Measurements from ENCODE around the gene PPP1R1B.

The PPP1R1B gene

DNA sequence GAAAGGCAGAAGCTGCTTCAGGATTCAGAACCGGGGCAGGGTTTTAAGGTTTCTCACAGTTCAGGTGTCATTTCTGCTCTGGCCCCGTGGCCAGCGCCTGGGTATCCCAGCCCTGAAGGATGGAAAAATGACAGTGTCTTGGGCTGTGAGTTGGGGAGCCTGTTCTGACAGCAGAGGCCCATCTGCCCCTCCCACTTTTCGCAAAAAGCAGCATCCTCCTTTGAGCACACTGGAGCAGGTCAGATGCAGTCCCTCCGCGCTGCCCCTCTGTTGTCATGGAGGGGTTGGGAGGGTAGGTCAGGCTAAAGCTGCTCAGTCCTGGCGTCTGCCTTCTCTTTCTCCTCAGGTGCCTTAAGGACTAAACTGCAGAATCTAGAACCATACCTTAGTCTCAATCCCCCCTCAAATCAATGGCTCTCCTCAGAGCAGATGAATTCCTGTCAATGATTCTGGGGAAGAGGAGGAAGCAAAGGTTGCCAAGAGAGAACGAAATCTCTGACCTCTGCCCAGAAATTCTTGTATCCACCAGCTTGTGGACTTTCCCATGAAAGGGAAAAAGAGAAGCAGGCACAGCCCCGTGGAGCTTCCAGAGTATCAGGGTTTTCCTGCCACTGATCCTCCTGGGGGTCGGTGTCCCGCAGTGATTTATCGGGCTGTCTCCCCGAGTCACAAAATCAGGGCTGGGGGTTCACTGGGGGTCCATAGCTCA is 26.3 kb upstream of the PPP1R1B start:
- no peak for DNase-seq (ENCODE audit: low read depth in 2 of 2)

DNA sequence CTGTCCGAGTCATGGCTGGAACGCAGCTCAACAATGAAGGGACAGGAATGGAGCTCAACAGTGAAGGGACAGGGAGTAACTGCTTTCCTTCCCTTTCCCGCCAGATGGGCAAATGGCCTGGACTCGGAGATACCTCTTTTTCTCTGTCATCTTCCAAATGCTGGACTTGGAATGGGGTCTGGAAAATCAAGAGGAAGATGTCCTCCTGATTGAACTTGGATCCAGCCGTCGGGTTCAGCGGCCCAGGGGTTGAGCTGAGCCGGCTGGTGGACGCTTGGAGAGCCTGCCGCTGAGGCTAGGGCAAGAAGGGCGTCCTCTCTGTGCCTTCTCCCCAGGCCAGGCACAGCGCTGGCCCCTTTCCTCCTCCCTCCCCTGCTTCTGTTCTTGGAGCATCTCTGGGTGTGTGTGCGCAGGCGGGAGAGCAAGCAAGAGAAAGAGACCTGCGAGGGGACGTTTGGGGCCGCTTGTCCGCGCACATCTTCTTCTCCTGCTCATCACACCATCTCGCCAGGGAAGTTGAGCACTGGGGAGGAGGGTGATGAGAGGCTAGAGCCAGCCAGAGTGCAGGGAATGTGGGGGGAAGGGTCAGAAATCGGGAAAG is 25.7 kb upstream of the PPP1R1B start:
- DNase-seq (ENCODE audit: low read depth in 2 of 2), result no peak

DNA sequence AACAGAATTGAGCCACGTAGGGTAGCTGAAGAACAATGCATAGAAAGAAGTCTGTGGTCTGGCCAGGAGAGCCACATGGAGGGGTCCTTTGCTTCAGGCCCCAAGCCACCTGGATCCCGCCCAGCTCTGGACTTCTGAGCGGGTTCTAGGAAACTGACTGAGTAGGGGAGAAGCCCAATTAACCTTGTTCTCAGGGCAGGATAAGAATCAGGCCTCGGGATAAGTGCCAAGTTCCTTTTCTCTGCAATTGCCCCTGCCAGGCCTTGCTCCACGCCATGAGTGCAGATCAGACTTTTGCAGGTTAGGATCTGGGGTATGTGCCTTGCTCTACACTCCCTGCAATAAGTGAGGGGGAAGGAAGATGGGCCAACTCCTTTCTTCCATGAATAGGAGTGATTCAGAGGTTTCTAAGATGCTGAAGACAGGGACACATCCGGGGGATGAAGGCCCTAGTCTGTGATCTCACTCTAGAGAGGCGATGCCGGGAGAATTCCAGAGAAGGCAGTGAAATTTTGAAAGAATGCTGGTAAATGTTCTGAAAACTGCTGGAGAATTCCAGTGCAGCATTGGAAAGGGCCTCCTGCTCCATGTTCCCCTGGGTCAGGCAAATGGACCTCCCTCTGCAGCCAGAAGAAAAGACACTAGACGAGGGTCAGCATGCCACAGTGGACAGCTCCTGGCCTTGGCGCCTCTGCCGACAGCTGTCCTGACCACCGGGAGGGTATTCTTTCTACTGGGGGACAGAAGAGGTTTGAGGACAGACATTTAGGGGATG is 24.8 kb upstream of the PPP1R1B start:
- no peak for DNase-seq (ENCODE audit: low read depth in 2 of 2)

DNA sequence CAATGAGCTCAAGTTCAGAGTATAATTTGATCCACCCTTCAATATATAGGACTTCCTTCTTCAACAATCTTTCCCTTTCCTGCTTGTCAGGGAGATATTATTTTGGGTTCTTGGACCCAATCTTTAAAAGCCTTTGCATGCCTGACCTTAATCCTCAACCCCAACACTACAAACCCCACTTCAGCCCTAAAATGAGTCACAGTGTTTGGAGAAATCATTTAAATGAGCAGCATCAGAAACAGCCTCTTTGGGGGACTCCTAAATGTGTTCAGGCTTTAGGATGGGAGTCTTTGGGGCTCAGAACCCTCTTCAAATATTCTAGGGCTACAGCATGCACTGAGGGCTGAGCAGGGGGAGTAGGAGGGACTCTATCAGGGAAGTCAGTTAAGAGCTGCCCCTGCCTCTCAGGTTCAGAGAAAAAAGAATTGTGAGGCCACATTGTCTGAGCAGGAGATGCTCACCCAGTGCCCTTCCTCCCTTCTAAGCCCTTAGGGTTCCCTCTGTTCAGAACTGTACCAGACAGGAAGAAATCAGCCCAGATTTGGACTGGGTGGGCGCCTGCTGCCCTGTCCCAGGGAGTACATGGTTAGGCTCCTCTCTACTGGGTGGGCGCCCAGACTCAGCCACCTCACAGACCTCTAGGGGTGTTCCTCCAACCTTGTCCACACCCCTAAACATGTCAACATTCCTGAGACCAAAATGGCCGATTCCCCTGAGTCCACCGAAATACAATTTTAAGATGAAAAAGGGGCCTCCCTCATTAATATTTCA is 24.0 kb upstream of the PPP1R1B start:
- DNase-seq (ENCODE audit: low read depth in 2 of 2), result no peak

DNA sequence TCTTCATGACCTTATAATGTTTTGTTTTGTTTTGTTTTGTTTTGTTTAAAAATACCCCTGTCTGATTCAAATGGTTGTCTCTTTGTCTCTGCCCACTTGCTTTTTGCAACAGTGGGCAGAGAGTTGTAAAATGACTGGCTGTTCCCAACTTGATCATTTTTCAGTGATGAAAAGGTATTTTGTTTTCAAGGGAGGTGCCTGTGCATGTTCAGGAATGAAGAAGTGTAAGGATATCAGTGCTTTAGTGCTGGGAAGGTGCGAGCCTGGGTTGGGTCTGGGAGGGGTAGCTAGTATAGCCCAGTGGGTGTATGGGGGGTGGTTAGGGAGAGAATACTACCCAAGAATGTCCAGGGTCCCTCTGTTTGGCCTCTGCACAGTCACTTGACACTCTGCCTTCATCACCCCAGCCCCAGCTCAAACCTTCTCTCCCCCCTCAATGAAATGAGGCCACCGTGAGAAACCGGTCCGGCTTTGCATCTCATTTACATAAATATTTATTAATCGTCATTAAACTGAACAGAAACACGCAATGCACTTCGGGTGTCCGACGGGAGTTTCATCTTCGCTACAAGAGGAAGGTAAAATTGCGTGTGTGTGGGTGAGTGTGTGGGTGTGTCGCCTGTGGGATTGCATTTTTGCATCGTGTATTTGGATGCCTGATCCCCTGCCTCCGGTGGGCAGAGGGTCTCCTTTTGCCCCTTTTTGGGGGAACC is 23.3 kb upstream of the PPP1R1B start:
- DNase-seq (ENCODE audit: low read depth in 2 of 2), result no peak

DNA sequence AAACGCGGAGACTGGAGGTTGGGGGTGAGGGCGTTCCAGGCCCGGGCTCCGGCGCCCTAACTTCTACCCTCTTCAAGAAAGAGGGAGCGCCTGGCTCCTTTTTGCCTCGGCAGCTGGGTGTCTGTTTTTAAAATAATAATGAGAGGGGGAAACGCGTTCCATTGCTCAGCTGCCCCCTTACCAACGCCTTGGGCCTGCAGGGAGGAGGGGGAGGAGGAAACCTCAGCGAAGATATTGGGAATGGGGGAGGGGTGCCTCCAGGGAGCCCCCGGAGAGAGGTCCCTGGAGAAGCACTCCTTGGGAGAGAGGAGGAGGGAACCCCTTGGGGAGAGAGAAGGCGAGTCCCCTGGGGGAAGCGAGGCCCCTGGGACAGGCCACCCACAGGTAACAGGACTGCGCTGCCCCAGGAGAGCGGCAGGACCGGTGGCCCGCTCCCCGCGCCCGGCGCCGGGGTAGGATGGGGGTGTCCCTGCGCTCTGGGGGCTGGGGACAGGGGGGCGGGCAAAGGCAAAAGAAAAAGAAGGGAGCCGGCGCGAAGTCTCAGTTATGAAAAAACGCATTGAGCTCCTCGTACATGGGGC is 21.8 kb upstream of the PPP1R1B start:
- no peak for DNase-seq (ENCODE audit: low read depth in 2 of 2)

DNA sequence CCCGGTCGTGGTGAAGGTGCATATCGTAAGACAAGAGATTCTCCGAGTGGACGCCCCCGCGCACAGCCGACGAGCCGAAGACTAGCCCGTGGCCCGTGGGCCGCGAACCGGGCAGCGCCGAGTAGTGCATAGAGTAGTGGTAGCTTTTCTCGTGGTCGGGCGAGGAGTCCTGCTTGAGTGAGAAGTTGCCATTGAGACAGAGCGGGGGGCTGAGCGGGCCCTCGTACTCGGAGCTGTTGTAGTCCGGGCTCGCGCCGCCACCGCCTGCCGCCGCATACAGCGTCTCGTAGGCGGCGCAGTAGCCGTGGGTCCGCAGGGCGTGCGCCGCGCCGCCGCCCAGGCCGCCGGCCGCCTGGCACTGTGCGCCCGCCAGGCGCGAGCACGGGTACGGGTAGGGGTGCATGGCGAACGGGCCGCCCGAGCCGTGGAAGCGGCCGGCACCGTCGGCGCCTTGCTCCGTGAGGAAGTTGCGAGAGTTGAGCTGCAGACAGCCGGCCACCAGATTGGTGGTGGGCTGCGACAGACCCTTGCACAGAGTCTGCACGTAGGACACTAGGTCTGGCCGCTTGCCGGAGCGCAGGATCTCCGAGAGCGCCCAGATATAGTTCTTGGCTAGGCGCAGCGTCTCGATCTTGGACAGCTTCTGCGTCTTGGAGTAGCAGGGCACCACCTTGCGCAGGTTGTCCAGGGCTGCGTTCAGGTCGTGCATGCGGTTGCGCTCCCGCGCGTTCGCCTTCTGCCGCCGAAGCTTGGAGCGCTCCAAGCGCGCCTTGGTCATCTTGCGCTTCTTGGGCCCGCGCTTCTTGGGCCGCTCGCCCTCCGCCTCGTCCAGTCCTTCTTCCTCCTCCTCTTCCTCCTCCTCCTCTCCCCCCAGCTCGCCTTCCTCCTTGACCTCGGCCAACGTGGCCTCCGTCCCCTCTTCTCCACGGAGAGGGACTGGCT is 21.0 kb upstream of the PPP1R1B start:
- no peak for DNase-seq (ENCODE audit: low read depth in 2 of 2)

DNA sequence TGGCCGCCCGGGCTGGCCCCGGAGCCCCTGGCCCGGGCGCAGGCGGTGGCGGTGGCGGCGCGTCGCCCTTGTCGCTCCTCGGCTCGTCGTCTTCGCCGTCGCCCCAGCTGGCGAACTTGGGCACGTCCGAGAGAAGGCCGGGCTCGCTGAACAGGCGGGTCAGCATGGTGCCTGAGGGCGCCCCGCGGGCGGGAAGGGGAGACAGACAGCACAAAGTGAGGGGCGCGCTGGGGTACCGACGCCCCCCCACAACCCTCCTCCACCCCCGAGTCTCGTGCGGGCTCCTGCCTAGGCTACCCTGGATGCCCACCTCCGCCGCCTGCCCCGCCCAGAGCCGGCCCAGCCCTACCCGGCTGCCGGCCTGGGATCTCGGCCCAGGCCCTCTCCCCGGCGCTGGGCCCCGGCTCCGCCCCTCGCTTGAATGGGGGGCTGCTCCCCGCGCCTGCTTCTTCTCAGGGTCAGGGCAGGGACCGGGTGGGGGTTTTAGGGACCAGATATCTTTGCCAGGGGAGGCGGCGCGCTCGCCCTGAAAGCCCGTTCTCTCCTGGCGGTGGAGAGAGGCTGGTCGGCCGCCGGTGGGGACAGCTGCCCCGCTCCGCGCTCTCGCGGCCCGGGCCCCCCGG is 20.2 kb upstream of the PPP1R1B start:
- DNase-seq (ENCODE audit: low read depth in 2 of 2), result no peak

DNA sequence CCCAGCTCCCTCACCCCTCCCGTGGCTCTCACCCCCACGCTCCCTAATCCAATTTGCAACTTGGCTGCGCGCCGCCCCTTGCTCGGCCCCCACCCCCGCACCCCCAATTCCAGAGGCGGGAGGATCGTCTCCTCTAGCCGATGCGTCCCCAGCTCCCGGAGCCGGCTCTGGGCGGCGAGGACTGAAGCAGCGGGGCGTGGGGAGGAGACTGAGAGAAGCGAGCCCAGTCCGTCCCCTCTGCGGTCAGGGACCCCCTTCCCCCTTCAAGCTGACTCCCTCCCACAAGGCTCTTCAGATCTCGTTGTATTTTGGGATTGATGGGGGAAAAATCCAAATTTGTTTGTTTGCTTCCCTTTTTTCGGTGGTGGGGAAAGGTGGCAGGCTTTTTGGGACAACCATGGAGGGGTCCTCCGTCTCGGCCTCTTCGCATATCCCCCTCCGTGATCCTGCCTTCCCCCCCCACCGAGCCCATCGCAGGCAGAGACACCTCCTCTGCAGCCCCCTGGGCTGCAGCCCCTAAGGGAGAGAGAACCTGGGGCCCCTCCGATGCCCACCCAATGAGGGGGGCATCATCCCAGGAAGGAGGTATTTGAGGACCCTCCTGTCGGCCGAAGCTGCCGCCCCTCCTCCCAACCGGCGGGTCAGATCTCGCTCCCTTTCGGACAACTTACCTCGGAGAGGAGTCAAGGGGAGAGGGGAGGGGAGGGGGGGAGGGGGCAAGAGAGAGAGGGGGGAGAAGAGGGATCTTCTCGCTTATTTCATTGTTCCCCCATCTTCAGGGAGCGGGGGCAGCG is 19.5 kb upstream of the PPP1R1B start:
- DNase-seq (ENCODE audit: low read depth in 2 of 2), result no peak

DNA sequence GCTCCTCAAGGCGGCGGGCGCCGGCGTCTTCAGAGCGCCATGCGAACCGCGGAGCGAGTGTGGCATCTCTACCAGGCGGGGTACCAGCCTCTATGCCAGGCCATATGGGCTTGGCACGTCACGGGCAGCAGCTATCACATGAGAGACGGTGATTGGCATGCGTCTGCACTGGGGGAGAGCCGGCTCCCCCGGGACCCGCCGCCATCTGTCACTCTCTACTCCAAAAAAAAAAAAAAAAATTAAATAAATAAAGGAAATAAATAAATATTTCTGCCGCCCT is 19.0 kb upstream of the PPP1R1B start, which contains the start of gene NEUROD2:
TSS of gene NEUROD2 (minus strand) at position 70 of the 280 bp plus-strand sequence. CDS start 1,321 bp downstream, outside the sequence.
- no peak for DNase-seq (ENCODE audit: low read depth in 2 of 2)

DNA sequence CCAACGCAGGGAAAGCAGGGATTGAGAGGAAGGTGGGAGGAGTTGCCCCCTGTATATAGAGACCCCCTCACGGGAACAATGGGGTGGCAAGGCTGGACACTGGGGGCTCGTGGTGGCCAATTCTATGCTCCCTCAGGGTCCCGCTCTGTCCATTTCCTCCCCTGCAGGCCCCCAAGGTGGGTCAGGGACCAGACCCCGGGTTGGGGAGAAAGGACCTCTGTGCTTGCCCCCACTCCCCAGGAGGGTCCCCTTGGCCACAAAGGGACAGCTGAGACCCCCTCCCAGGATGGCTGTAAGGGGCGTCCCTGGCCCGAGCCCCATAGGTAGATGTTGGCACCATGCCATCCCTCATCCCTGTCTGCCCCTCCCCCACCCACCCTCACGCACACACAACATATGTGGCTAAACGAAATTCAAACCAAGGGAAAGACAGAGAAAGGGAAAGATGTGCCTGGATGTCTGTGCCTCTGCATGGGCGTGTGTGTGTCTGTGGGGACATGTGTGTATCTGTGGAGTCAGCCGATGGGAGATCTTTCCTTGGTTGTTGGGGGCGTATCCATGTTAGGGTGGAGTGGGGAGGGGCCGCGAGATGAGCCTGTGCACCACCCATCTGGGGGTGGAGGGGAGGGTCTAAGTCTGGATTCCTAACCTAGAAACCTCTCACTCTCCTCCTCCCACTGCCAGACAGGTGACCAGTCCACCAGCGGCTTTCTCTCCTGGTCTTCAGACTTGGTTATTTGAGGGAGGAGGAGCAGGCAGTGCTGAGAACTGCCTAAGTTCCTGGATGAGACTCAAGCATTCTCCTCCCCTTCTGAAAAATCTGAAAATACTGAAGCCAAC is 18.4 kb upstream of the PPP1R1B start:
- DNase-seq (ENCODE audit: low read depth in 2 of 2), result no peak

DNA sequence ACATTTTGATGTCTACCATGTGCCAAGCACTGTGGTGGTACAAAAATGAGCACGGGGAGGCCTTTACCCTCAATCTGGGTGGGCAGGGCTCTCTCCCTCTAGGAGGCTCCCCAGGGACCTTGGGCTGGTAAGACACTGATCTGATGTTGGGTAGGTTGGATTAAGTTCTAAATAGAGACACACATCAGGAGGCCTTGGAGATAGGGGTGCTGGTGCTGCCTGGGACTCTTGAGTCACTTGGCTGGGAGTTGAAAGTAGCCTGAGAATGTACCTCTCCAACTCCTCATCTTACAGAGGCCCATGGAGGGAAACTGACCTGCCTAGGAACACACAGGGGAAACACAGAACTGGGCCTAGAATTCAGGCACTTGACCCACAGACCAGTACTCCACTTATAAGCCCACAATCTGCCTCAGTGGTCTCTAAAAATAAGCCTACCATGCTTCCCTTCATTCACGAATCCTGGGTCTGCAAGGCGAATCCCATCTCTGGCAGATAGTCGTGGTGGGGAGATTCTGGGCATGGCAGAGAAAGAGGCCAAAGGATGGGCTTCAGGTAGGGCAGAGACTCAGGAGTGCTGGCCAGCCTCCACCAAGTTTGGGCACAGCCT is 17.2 kb upstream of the PPP1R1B start:
- no peak for DNase-seq (ENCODE audit: low read depth in 2 of 2)

DNA sequence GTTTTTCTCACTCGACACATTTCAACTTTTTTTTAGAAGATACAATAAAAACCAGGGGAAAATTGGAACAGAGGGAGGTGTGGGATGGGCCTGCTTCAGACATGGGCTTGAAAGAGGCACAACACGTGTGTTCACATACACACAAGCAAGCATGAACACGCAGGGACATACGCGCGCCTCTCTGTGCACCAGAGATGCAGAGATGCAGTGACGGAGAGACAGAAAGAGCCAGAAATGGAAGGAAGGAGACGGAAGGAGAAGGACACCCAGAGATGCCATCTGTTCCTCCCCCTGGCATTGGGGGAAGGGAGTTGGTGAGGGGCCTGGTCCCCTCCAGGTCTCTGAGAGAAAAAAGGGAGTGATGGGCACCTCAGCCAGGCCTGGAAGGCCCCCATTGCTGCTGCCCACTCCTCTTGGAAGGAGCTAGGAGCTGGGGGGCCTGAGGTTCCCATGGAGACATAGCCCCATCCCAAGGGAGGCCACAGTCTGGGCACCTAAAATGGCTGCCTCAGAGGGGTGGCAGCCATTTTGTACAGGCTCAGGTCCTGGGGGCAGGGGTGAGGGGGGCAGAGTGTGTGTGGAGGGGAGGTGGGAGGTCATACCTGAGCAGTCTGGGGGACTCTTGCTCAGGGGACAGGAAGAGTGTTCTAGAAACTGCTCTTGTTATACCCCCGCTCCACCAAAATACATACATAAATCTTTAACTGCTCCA is 15.2 kb upstream of the PPP1R1B start:
- DNase-seq (ENCODE audit: low read depth in 2 of 2), result no peak

DNA sequence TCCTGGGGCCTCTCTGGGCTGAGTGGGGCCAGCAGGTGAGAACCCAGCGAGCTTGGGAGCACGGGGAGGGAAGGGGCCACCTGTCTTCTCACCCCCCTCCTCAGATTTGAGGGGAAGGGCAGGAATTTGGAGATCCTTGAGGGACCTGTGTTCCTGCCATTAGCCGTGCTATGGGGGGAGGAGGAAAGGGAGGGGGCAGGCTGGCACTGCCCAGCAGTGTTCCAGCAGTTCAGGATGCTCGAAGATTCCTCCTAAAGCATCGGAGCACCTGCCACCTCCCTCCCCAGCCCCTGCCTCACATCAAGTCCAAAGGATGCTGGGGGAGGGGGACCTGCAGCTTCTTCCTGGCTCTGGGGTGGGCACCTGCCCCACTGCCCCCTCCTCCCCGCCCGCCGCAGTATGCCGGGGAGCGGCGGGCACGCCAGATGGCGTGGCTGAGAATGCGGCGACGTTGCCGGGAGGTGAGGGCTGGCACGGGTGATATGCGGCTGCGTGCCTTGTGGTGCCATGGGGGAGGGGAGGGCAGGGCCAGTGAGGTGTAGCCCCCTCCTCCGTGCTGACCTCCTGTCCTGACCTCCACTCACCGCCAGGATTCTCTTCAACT is 14.4 kb upstream of the PPP1R1B start:
- DNase-seq (ENCODE audit: low read depth in 2 of 2), result no peak

DNA sequence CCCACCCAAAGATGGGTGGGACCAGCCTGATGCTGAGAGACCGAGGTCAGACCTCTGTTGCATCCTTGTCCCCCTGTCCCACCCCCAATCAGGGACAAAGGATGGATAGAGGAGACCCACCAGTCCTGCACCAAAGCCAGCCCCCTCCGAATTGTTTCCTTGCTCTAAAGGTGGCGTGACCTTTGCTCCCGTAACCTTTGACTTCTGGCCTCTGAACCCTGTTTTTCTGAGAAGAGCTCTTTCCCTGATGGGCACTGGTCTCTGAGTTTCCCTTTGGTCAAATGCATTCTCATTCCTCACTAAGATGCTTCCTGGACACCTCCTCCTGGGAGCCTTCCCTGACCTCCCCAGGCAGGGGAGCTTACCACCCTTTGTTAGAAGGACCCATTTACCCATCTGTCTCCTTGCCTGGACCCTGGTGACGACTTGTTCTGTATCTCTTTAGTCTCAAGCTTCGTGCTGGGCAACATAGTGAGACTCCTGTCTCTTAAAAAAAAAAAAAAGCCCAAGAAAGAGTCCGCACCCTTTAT is 13.8 kb upstream of the PPP1R1B start:
- no peak for DNase-seq (ENCODE audit: low read depth in 2 of 2)

DNA sequence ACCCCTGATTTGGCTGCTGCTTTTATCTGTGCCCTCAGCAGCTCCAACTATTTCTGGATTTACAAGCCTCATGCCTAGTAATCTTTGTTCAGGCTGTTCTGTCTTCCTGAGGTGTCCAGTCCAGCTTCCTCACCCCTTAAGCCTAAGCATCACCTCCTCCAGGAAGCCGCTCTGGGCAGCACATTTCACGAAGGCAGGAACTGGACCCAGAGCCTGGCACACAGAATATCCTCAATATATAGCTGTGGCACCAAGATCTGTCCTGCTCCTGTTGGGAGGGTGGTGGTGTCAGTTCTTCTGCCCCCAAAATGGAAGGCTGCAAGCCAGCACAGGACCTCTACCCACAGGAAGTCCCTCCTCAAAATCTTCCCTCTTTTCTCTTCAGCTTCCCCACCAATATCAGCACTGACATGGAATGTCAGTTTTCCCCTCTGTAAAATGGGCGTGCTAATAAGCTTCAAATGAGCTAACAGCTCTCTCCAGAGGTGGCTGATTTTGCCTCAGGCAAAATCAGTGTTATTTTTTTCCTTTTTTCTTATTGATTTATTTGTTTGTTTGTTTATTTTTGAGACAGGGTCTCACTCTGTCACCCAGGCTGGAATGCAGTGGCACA is 12.1 kb upstream of the PPP1R1B start:
- no peak for DNase-seq (ENCODE audit: low read depth in 2 of 2)

Data from stimulated activated CD8-positive, alpha-beta memory T cell treated with anti-CD3 and anti-CD28 coated beads, Interleukin-7, amount 100 ng/mL, for 4 hours (primary cell).